Right ventricle myocardium superior (tissue), 1 donor: ENCODE measurements around the gene PGRMC1. TPM values are rescaled to one million over a fixed set of nuclear protein-coding genes. Genes with fewer than 3 reads are reported as not detected.
"Not testable (repeated sequence)": the region's sequence is repeated elsewhere in the genome, so short reads cannot be mapped to it uniquely, and the experiment has no call there.

Source experiments
- ATAC-seq: fragments of 200-7000 bp; cut with Tn5 transposase; one replicate; pipeline ENCODE4 v1.9.1; 2020; ENCODE audit warnings: mild to moderate bottlenecking; ENCODE audit not compliant: poor library complexity
- DNase-seq: peaks from one replicate; pipeline ENCODE4 v3.0.0-alpha.2; 2020
- intact Hi-C: fragments of 100-400 bp; cut with DNase I; formaldehyde crosslinking; loops from one replicate; pipeline ENCODE4 v1.11.2; 2022
- total RNA-seq: library from RNA; stranded (reverse); fragmentation: NEBNext Ultra II Directional; extraction: Animal tissue kit (Norgen Biotek cat#: 25700); gene quantifications from one replicate; pipeline ENCODE4 v1.2.1, GENCODE V29; 2021
- donor health status: DM: no; HTN: yes; CAD: no; lungs with severe emphysema.

The PGRMC1 gene
- total RNA-seq, 1 donor from 2014 or later: 15.0 TPM

DNA sequence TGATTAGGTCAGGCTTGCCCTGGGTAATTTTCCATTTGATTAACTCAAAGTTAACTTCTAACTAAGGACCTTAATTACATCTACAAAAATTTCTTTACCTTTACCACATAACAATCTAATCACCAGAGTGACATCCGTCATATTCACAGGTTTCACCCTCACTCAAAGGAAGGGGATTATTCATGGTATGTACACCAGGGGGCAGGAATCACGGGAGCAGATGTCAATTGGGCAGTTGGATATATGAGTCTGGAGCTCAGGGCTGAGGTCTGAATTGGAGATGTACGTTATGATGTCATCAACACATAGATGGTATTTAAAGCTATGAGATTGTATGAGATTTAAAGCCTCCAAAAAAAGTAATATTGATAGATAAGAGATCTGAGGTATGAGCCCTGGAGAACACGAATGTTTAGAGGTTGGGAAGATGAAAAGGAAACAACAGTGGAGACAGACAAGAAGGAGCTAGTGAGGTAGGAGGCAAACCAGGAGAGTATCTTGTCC lies 52.9 kb downstream of the PGRMC1 start:
- no peak for ATAC-seq
- no peak for DNase-seq
- intact Hi-C loops: no loop called here

DNA sequence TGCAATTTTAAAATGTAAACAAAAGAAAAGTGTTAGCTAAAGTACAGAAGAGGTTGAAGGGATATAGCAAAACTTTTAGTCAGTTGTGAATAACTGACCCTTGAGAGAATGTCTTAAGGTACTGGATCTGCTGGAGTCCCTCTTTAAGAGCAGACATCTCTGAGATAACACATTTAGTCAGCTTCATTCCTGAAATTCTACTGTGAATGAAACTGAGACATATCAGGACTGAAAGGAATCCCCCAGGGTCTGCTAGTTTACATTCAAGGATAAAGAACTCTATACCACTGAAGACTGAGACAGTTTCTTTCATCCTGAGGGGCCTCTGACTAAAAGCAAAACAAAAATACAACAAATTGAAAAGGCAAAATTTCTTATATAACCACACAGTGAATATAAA lies 54.4 kb downstream of the PGRMC1 start:
- intact Hi-C loops: no loop called here
- no peak for ATAC-seq

DNA sequence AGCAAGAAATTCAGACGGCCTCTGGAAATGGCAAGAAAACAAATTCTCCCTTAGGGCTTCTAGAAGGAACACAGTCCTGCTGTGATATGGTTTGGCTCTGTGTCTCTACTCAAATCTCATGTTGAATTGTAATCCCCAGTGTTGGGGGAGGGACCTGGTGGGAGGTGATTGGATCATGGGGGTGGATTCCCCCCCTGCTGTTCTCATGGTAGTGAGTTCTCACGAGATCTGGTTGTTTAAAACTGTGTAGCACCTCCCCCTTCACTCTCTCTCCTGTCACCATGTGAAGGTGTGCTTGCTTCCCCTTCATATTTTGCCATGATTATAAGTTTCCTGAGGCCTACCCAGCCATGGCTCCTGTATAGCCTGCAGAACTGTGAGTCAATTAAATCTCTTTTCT lies 55.2 kb downstream of the PGRMC1 start:
- DNase-seq, ATAC-seq, intact Hi-C loops: not testable (repeated sequence)

More for the DNA sequence above, 54.4 kb downstream of the PGRMC1 start:
- DNase-seq: no peak

- DNase-seq (no peak), ATAC-seq (no peak)
- intact Hi-C loops: no loop called here
These were observed 56.4 kb downstream of the PGRMC1 start for GRCh38 chrX:119292445-119292844.

Other genes starting within 250 kb of the PGRMC1 start
- gene CT47C1, start 163.3 kb upstream of the PGRMC1 start, total RNA-seq: not detected
- not detected for gene KIAA1210, start 108.5 kb upstream of the PGRMC1 start, total RNA-seq
- gene SLC25A43, start 163.1 kb downstream of the PGRMC1 start, total RNA-seq: 2.1 TPM
- gene SLC25A5, start 232.2 kb downstream of the PGRMC1 start, total RNA-seq: 143 TPM